Hindlimb muscle (tissue), 1 donor: ENCODE results near the gene KCNIP3. TPM values are rescaled to one million over a fixed set of nuclear protein-coding genes. Genes with fewer than 3 reads are reported as not detected.

Experiments used
- DNase-seq: peaks from one replicate; pipeline ENCODE4 v3.0.0-alpha.2; 2013
- polyA plus RNA-seq: library from polyadenylated mRNA; unstranded; fragments of 120-200 nt; gene quantifications from one replicate; pipeline ENCODE4 v1.2.1, GENCODE V29; 2013; ENCODE audit not compliant: insufficient read length

Gene KCNIP3
- polyA plus RNA-seq, 1 donor, result 5.8 TPM

- no peak for DNase-seq
These were observed 33.0 kb downstream of the KCNIP3 start for GRCh38 chr2:95329891-95330793.

- no peak for DNase-seq
These were observed 33.7 kb downstream of the KCNIP3 start for GRCh38 chr2:95330794-95331338.

- DNase-seq, result no peak
These were observed 34.5 kb downstream of the KCNIP3 start for GRCh38 chr2:95331606-95332005.

- no peak for DNase-seq
These were observed 34.9 kb downstream of the KCNIP3 start for GRCh38 chr2:95332036-95332435.

DNA sequence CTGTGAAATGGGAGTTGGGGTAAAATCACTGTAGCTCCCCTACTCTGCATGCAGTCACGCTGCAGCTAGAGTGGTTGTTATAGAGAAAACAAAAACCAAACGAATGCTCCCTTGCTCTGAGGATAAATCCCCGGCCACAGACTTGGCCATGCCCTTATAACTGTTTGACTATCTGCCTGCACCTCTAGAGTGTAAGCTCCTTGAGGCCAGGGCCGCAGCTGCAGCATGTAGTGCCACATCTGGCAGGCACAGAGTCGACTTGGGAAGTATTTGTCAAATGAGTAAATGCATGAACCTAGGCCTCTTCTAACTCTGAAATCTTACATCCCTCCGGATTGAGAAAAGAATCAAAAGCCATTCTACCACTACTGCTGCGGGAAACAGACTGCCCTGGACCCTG lies 35.9 kb downstream of the KCNIP3 start:
- DNase-seq, result no peak

DNA sequence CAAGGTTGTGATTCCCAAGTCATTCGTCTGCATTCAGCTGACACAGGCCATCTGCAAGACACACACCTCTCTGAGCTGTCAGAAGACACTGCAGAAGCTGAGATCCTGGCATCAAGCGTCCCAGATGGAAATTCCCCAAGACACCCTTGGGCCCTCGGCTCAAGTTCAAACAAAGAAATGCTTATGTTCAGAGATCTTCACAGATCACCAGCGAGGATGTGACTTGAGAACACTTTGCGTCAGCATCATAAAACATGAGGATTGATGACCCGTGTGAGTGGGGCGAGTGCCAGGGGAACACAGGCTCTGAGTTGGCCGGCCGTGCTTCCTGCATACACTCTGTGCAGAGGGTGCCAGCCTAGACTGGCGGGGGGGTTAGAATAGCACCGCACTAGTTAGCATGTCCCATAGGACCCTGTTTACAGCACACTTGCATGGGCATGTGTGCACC lies 36.8 kb downstream of the KCNIP3 start:
- DNase-seq, result no peak

GRCh38 chr2:95334916-95335641 lies 37.9 kb downstream of the KCNIP3 start:
- no peak for DNase-seq

GRCh38 chr2:95336406-95336805 lies 39.3 kb downstream of the KCNIP3 start:
- no peak for DNase-seq

DNA sequence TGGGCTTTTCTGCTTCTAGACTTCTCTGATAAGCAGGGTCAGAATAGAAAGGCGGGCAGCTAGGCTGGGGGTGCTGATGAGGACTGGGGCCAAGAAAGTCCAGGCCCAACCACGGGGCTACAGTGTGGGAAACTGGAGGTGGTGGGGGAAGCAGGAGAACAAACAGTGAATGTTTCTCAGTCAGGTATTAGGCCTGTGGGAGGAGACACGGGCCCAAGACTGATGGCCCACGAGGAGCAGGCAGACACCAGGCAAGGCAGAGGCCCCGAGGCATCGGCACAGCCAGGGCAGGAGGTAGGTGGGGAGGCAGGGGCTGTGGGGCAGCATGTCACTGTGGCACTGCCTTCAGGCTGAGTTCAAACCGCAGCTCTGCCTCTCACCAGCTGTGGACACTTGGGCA lies 40.7 kb downstream of the KCNIP3 start:
- DNase-seq, result no peak

- DNase-seq, result no peak
These were observed 45.6 kb downstream of the KCNIP3 start for GRCh38 chr2:95342556-95343320.

- DNase-seq, result no peak
These were observed 46.5 kb downstream of the KCNIP3 start for GRCh38 chr2:95343429-95344214.

- DNase-seq, result no peak
These were observed 47.1 kb downstream of the KCNIP3 start for GRCh38 chr2:95344215-95344583.

DNA sequence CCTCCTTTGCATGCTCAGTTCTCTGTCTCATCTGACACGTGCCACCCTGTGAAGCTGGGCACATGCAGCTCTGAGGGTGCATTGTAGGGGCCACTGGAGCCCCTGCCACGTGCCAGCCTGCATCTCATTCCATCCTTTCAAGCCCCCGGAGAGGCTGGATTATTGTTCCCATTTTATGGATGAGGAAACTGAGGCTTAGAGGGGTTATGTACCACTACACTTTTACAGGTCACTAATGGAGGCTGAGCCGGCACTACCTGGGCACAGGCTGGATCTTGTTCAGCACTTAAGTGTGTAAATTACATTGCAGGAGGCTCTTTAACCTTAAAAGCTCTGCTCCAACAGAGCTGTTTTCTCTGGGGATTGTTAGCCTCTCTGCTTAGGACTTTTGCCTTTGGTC lies 47.5 kb downstream of the KCNIP3 start:
- no peak for DNase-seq

GRCh38 chr2:95345081-95345562 lies 48.0 kb downstream of the KCNIP3 start:
- no peak for DNase-seq

GRCh38 chr2:95345563-95346230 lies 48.5 kb downstream of the KCNIP3 start:
- DNase-seq, result peak; percentile 83

- DNase-seq, result peak; percentile 45
These were observed 49.1 kb downstream of the KCNIP3 start for GRCh38 chr2:95346231-95346737.

- no peak for DNase-seq
These were observed 49.9 kb downstream of the KCNIP3 start for GRCh38 chr2:95346738-95347671.

DNA sequence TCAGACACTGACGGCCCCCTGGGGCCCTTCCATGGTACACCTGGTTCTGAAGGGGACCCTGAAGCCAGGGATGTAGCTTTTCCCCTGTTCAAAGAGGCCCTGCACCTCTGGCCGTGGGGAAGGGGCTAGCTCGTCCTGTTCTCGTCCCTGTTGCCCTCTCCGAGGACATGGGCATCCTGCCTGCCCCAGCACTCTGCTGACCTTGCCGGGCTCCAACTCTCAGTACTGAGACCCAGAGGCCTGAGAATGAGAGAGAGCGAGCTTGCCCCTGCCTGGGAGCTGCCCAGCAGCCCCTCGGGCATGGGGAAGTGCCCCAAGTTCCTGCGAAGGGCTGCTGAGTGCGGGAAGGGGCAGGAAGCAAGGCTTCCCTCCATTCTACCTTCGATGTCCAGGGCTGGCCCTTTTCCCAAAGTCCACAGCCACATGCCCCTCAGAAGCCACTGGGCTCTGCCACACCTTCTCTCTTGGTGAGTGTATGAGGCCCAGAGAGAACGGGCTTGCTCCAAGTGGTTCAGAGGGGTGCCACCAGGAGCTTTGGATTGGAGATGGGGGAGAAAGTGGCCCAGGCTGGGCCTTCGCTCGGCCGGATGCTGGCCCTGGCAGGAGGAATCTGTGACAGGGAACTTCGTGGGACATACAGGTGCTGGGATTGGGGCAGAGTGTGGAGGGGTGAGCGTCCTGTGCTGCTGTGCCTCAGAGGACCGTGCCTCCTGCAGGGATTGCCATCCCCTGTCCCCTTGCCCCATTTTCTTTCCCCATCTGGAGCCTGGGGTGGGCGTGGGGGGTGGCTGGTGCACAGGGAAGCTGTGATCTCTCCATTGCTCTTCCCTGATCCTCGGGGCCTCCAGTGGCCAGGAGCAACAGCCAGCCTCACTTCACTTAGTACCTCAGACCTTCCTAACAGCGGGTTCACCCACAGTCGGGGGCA lies 50.8 kb downstream of the KCNIP3 start:
- no peak for DNase-seq
